Measurements from ENCODE around the gene FAM117B. TPM values are rescaled to one million over a fixed set of nuclear protein-coding genes. Genes with fewer than 3 reads are reported as not detected.

Gene FAM117B
- total and polyA plus RNA-seq, 2 of the 8 experiments (the other 6 are each of a cell fraction or from before 2014, with no cell fraction given) = 3.9 to 22.6 TPM

DNA sequence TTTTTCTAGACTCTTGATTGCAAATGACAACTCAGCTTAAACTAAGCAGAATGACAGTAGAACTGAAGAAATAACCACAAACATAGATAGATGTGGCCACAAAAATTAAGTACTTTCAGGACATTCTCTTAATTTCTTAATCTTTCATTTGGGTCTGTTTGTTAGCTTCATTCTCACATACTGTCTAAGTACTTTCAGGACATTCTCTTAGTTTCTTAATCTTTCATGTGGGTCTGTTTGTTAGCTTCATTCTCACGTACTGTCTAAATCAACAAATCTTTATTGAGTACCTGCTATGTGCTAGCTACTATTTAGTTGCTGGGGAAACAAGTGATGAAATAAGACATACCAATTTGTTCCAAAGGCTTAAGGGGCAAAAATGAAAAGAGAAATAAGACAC lies 35.1 kb downstream of the FAM117B start:
- no peak overlapping the region for H2BK20ac ChIP-seq (ENCODE audit: low read length)
- no peak overlapping the region for H3K4me2 ChIP-seq (ENCODE audit: insufficient read depth in 1 of 2, low read depth in 2 of 2, low read length in 2 of 2)
- H3K23ac ChIP-seq (ENCODE audit: insufficient read length) = no peak overlapping the region
- H3K27ac ChIP-seq (ENCODE audit: low read depth, low read length) = no peak overlapping the region
- no peak overlapping the region for H4K8ac ChIP-seq (ENCODE audit: extremely low read depth, insufficient read depth, low read length)
- WGBS, 2 experiments (ENCODE audit: extremely low coverage in 1 of 2, insufficient coverage in 1 of 2, insufficient read length in 1 of 2, insufficient replicate concordance in 2 of 2, low coverage in 1 of 2, low lambda C conversion rate in 2 of 2, missing lambda C conversion rate in 1 of 2) = 82% methylated on average over 1 of the region's 1 CpG; no CpG with 5 or more reads in 1 of the 2 experiments
- no peak overlapping the region for H3K14ac ChIP-seq (ENCODE audit: insufficient read length)
- H3K27me3 ChIP-seq (replicated peaks in 1 of 4; ENCODE audit: control insufficient read depth in 3 of 4, extremely low read depth in 1 of 4, insufficient read depth in 3 of 4, low read length in 3 of 4) = no peaks in the 10 kb centered on the region
- H3K9me3 ChIP-seq (ENCODE audit: insufficient read depth in 2 of 2, low read depth in 1 of 2, low read length in 1 of 2) = no peaks in the 10 kb centered on the region
- FAIRE-seq (no peak), DNase-seq (ENCODE audit: low read depth in 1 of 2, low spot score in 2 of 2) (no peak)
- 0 out of 2 replicates have a peak, but pooled peaks cover 2% of the 10 kb centered on the region for H3K23me2 ChIP-seq (ENCODE audit: low read depth, low read length)
- no peaks in the 10 kb centered on the region for H3K79me1 ChIP-seq (ENCODE audit: low read depth, low read length)
- no peak overlapping the region for H3K9ac ChIP-seq (replicated peaks in 1 of 4; ENCODE audit: extremely low read depth in 1 of 4, low read depth in 3 of 4, low read length in 3 of 4)
- H3K4me1 ChIP-seq (replicated peaks in 1 of 4; ENCODE audit: control insufficient read depth in 3 of 4, insufficient read depth in 4 of 4, low read length in 3 of 4) = no peaks in the 10 kb centered on the region
- H3K4ac ChIP-seq (replicated peaks; ENCODE audit: insufficient read length, low read depth, low read length) = no peak overlapping the region
- no peak overlapping the region for H2AFZ ChIP-seq (ENCODE audit: low read length)
- no peak overlapping the region for H4K91ac ChIP-seq (replicated peaks; ENCODE audit: insufficient read length, low read length)
- no peak overlapping the region for H3K4me3 ChIP-seq (ENCODE audit: extremely low read depth in 1 of 4, insufficient read depth in 2 of 4, low read depth in 3 of 4, low read length in 4 of 4)
- CTCF ChIA-PET (ENCODE audit: partially characterized antibody) = interaction anchor here (1.0 to 1.5 kb wide), 2 partner anchors 9 kb away, joined by 3 to 4 read pairs; no protein-coding TSS in a partner anchor
- H3K36me3 ChIP-seq (ENCODE audit: control insufficient read depth in 2 of 4, insufficient read depth in 4 of 4, low read length in 3 of 4) = no peaks in the 10 kb centered on the region
- H3K18ac ChIP-seq (ENCODE audit: extremely low read depth, low read length) = no peak overlapping the region
- H2BK5ac ChIP-seq (ENCODE audit: low read depth, low read length) = no peak overlapping the region
- H4K20me1 ChIP-seq (replicated peaks in 1 of 2; ENCODE audit: control insufficient read depth in 1 of 2, insufficient read depth in 2 of 2, low read length in 2 of 2) = peaks cover 0 to 2% of the 10 kb centered on the region in 2 experiments
- no peak overlapping the region for H2BK12ac ChIP-seq (ENCODE audit: low read depth, low read length)
- peaks cover 0 to 73% of the 10 kb centered on the region in 2 experiments; a peak in 3 of 4 replicates for H3K79me2 ChIP-seq (ENCODE audit: control insufficient read depth in 1 of 2, insufficient read depth in 2 of 2, low read length in 2 of 2)
- no peak overlapping the region for H2BK120ac ChIP-seq (replicated peaks; ENCODE audit: low read depth, low read length)
- H2BK15ac ChIP-seq (ENCODE audit: low read length) = no peak overlapping the region
- no peak overlapping the region for H4K5ac ChIP-seq (ENCODE audit: insufficient read length, low read depth, low read length)
- no peak overlapping the region for H2AK5ac ChIP-seq (ENCODE audit: low read depth, low read length)
- H3K56ac ChIP-seq (replicated peaks; ENCODE audit: insufficient read length, low read depth, low read length) = no peak overlapping the region
- POLR2A ChIA-PET (ENCODE audit: partially characterized antibody) = interaction anchor here (1.0 kb wide), 1 partner anchor 34 kb away, joined by 3 read pairs; no protein-coding TSS in a partner anchor
- no peak for TF ChIP-seq TEAD4 (IDR thresholded peaks at IDR 0.05; ENCODE audit: low read depth, low read length)
- TF ChIP-seq SRF (IDR thresholded peaks at IDR 0.05; ENCODE audit: low read depth, low read length) = no peak
- no peak for TF ChIP-seq BCL11A (IDR thresholded peaks at IDR 0.05; ENCODE audit: low read depth in 2 of 2, low read length in 2 of 2)
- no peak for TF ChIP-seq EZH2 (IDR thresholded peaks at IDR 0.05; ENCODE audit: low read depth, low read length, severe bottlenecking)
- no peak for TF ChIP-seq TAF1 (IDR thresholded peaks at IDR 0.05; ENCODE audit: low read depth, low read length)
- no peak for TF ChIP-seq POLR2A (IDR thresholded peaks at IDR 0.05; ENCODE audit: control extremely low read depth in 1 of 2, low read depth in 2 of 2, low read length in 2 of 2)
- no peak for TF ChIP-seq HDAC6 (IDR thresholded peaks at IDR 0.05; ENCODE audit: low read depth, low read length)
- TF ChIP-seq SAP30 (IDR thresholded peaks at IDR 0.05; ENCODE audit: insufficient read depth, insufficient replicate concordance, low read length) = no peak
- no peak for TF ChIP-seq JUN (IDR thresholded peaks at IDR 0.05; ENCODE audit: low read depth, low read length)
- no peak for TF ChIP-seq KDM1A (IDR thresholded peaks at IDR 0.05; ENCODE audit: borderline replicate concordance, low read length)
- no peak for TF ChIP-seq E2F6 (IDR thresholded peaks at IDR 0.05)
- no peak for TF ChIP-seq YY1 (IDR thresholded peaks at IDR 0.05; ENCODE audit: low read depth, low read length)
- TF ChIP-seq SUZ12 (IDR thresholded peaks at IDR 0.05; ENCODE audit: low read length) = no peak
- no peak for TF ChIP-seq MAX (IDR thresholded peaks at IDR 0.05)
- TF ChIP-seq SP1 (IDR thresholded peaks at IDR 0.05; ENCODE audit: low read depth, low read length) = no peak

Measured in H1 (cell line).